Neural progenitor cell (in vitro differentiated cells): ENCODE data around the gene EOLA1. TPM values are rescaled to one million over a fixed set of nuclear protein-coding genes. Genes with fewer than 3 reads are reported as not detected.
A peak's percentile ranks its signal among the peaks of the same experiment; 100 is the strongest.
"Not testable (repeated sequence)": the region's sequence is repeated elsewhere in the genome, so short reads cannot be mapped to it uniquely, and the experiment has no call there.

Source experiments
- DNase-seq: peaks from one replicate; pipeline ENCODE4 v3.0.0-alpha.2; 2016; ENCODE audit warnings: low spot score
- H2AFZ ChIP-seq: fragments of 200-600 bp; sonication (generic); replicated peaks from 2 replicates; pipeline ENCODE4 v1.6.1; 2016; ENCODE audit warnings: antibody characterized with exemption
- H3F3A ChIP-seq: fragments of 200-600 bp; sonication (generic); 2 replicates; pipeline ENCODE4 v1.6.1; 2016; ENCODE audit warnings: antibody characterized with exemption, low read depth
- H3K27ac ChIP-seq: fragments of 200-600 bp; sonication (generic); 2 replicates; pipeline ENCODE4 v1.5.1; 2016; ENCODE audit warnings: mild to moderate bottlenecking
- H3K27me3 ChIP-seq: fragments of 200-600 bp; sonication (generic); 2 replicates; pipeline ENCODE4 v1.6.1; 2016; ENCODE audit warnings: mild to moderate bottlenecking, moderate library complexity
- H3K36me3 ChIP-seq: fragments of 200-600 bp; sonication (generic); 2 replicates; pipeline ENCODE4 v1.5.1; 2016
- H3K4me1 ChIP-seq: fragments of 200-600 bp; sonication (generic); 2 replicates; pipeline ENCODE4 v1.6.1; 2016; ENCODE audit warnings: mixed run types
- H3K4me2 ChIP-seq: fragments of 200-600 bp; sonication (generic); 2 replicates; pipeline ENCODE4 v1.6.1; 2016
- H3K4me3 ChIP-seq: fragments of 200-600 bp; sonication (generic); 2 replicates; pipeline ENCODE4 v1.5.1; 2016
- H3K79me2 ChIP-seq: fragments of 200-600 bp; sonication (generic); 2 replicates; pipeline ENCODE4 v1.6.1; 2016; ENCODE audit warnings: low read depth
- H3K9ac ChIP-seq: fragments of 200-600 bp; sonication (generic); 2 replicates; pipeline ENCODE4 v1.6.1; 2016
- H3K9me3 ChIP-seq: fragments of 200-600 bp; sonication (generic); 2 replicates; pipeline ENCODE4 v1.5.1; 2016; ENCODE audit warnings: low read depth
- H4K20me1 ChIP-seq: fragments of 200-600 bp; sonication (generic); 2 replicates; pipeline ENCODE4 v1.6.1; 2016; ENCODE audit warnings: low read depth
- H3K27ac Mint-ChIP-seq: 3 replicates; pipeline ENCODE4 v1.8.0; 2021; ENCODE audit warnings: mixed read lengths
- H3K27me3 Mint-ChIP-seq: 2 replicates; pipeline ENCODE4 v1.8.0; 2022; ENCODE audit warnings: low read depth, mild to moderate bottlenecking, inconsistent platforms, moderate library complexity, mixed read lengths; ENCODE audit not compliant: insufficient read depth
- H3K36me3 Mint-ChIP-seq: 3 replicates; pipeline ENCODE4 v1.8.0; 2021; ENCODE audit warnings: mixed read lengths
- H3K4me1 Mint-ChIP-seq: 3 replicates; pipeline ENCODE4 v1.8.0; 2021; ENCODE audit warnings: mixed read lengths
- H3K4me3 Mint-ChIP-seq: 3 replicates; pipeline ENCODE4 v1.8.0; 2021; ENCODE audit warnings: mild to moderate bottlenecking, moderate library complexity, mixed read lengths
- H3K9me3 Mint-ChIP-seq: 3 replicates; pipeline ENCODE4 v1.8.0; 2020; ENCODE audit warnings: mixed read lengths
- CTCF ChIP-seq: fragments of 200-600 bp; sonication (generic); IDR thresholded peaks from 2 replicates; pipeline ENCODE4 v1.5.1; 2017; ENCODE audit warnings: antibody characterized with exemption, mild to moderate bottlenecking
- EZH2 ChIP-seq: fragments of 200-600 bp; sonication (generic); IDR thresholded peaks from 2 replicates; pipeline ENCODE4 v1.6.1; 2017; ENCODE audit warnings: antibody characterized with exemption, mild to moderate bottlenecking, moderate library complexity
- EZH2phosphoT487 ChIP-seq: fragments of 200-600 bp; sonication (generic); IDR thresholded peaks from 2 replicates; pipeline ENCODE4 v1.6.1; 2017; ENCODE audit warnings: antibody characterized with exemption
- total RNA-seq: library from RNA; depleted of rRNA; stranded (reverse); fragments of >200 nt; gene quantifications from 2 replicates; pipeline ENCODE4 v1.2.3, GENCODE V29; 2015; ENCODE audit warnings: low replicate concordance

EOLA1 gene
- total RNA-seq, 1 donor from 2014 or later: 3.5 TPM

- not testable (repeated sequence) for H2AFZ ChIP-seq, H3F3A ChIP-seq, H4K20me1 ChIP-seq, H3K27me3 ChIP-seq, H3K9ac ChIP-seq, DNase-seq, H3K27ac Mint-ChIP-seq, H3K36me3 Mint-ChIP-seq, H3K9me3 ChIP-seq, H3K9me3 Mint-ChIP-seq, H3K4me1 Mint-ChIP-seq, H3K79me2 ChIP-seq, H3K4me3 ChIP-seq, H3K27me3 Mint-ChIP-seq, H3K4me3 Mint-ChIP-seq, H3K36me3 ChIP-seq, H3K4me2 ChIP-seq, H3K4me1 ChIP-seq, H3K27ac ChIP-seq
Measured at GRCh38 chrX:149537474-149537873, 3.3 kb upstream of the EOLA1 start.

GRCh38 chrX:149539283-149540130 lies 1.3 kb upstream of the EOLA1 start:
- Histone ChIP-seq H3K4me3 (peak overlapping the region; percentile 65), H3K4me1 (no peaks in the 10 kb centered on the region), H3K27me3 (no peaks in the 10 kb centered on the region), H3K27ac (no peak overlapping the region), H3K9me3 (no peaks in the 10 kb centered on the region), H3K9ac (no peak overlapping the region), H3K79me2 (no peaks in the 10 kb centered on the region), H3K4me2 (peak overlapping the region; percentile 63), H3F3A (peaks cover 8% of the 10 kb centered on the region), H4K20me1 (no peaks in the 10 kb centered on the region), H2AFZ (no peak overlapping the region), H3K36me3 (no peaks in the 10 kb centered on the region)
- peaks cover 8% of the 10 kb centered on the region for H3K9me3 Mint-ChIP-seq
- peak overlapping the region; percentile 67 for H3K27ac Mint-ChIP-seq
- H3K4me3 Mint-ChIP-seq: peak overlapping the region; percentile 84
- no peaks in the 10 kb centered on the region for H3K27me3 Mint-ChIP-seq
- DNase-seq: peak; percentile 91
- peaks cover 2% of the 10 kb centered on the region for H3K36me3 Mint-ChIP-seq
- no peak for TF ChIP-seq EZH2
- no peak for TF ChIP-seq EZH2phosphoT487
- no peak for TF ChIP-seq CTCF
- peaks cover 4% of the 10 kb centered on the region for H3K4me1 Mint-ChIP-seq

GRCh38 chrX:149540131-149540620 lies 636 bp upstream of the EOLA1 start:
- H3K27me3 Mint-ChIP-seq: peaks cover 2% of the 10 kb centered on the region
- Histone ChIP-seq H4K20me1 (no peaks in the 10 kb centered on the region), H3K79me2 (no peaks in the 10 kb centered on the region), H3K9me3 (no peaks in the 10 kb centered on the region), H3K4me2 (peak overlapping the region; percentile 80), H3K4me3 (peak overlapping the region; percentile 61), H3K27me3 (no peaks in the 10 kb centered on the region), H3K4me1 (no peaks in the 10 kb centered on the region), H2AFZ (peak overlapping the region; percentile 17), H3K9ac (no peak overlapping the region), H3K27ac (no peak overlapping the region), H3F3A (peaks cover 8% of the 10 kb centered on the region), H3K36me3 (no peaks in the 10 kb centered on the region)
- H3K36me3 Mint-ChIP-seq: peaks cover 2% of the 10 kb centered on the region
- TF ChIP-seq EZH2phosphoT487 (no peak), EZH2 (no peak), CTCF (no peak)
- peak overlapping the region; percentile 92 for H3K27ac Mint-ChIP-seq
- peak; percentile 95 for DNase-seq
- H3K4me1 Mint-ChIP-seq: peaks cover 4% of the 10 kb centered on the region
- H3K4me3 Mint-ChIP-seq: peak overlapping the region; percentile 91
- peaks cover 8% of the 10 kb centered on the region for H3K9me3 Mint-ChIP-seq

- H3K9ac ChIP-seq: no peak overlapping the region
- no peak overlapping the region for H3K27ac ChIP-seq
Measured at GRCh38 chrX:149541521-149542047, 772 bp downstream of the EOLA1 start.

More at GRCh38 chrX:149541521-149542047, 772 bp downstream of the EOLA1 start:
- no peaks in the 10 kb centered on the region for H3K9me3 ChIP-seq
- Mint-ChIP-seq H3K9me3 (peaks cover 8% of the 10 kb centered on the region), H3K27ac (no peak overlapping the region), H3K4me1 (peaks cover 2% of the 10 kb centered on the region), H3K4me3 (peak overlapping the region; percentile 91), H3K27me3 (peaks cover 2% of the 10 kb centered on the region), H3K36me3 (no peaks in the 10 kb centered on the region)
- H3K4me2 ChIP-seq: peak overlapping the region; percentile 80
- TF ChIP-seq EZH2phosphoT487 (no peak), EZH2 (no peak), CTCF (no peak)
- peak overlapping the region; percentile 17 for H2AFZ ChIP-seq
- H3K4me1 ChIP-seq: no peaks in the 10 kb centered on the region
- H3K27me3 ChIP-seq: no peaks in the 10 kb centered on the region
- DNase-seq: peak; percentile 72
- H3K79me2 ChIP-seq: no peaks in the 10 kb centered on the region
- H4K20me1 ChIP-seq: no peaks in the 10 kb centered on the region
- peak overlapping the region; percentile 61 for H3K4me3 ChIP-seq
- peaks cover 8% of the 10 kb centered on the region for H3F3A ChIP-seq
- no peaks in the 10 kb centered on the region for H3K36me3 ChIP-seq
